SK-N-SH (cell line): ENCODE measurements around the gene NEURL1. TPM values are rescaled to one million over a fixed set of nuclear protein-coding genes. Genes with fewer than 3 reads are reported as not detected.

ENCODE experiments used
- CTCF ChIA-PET: fragments of 300-600, 350-600 bp; formaldehyde crosslinking; extraction: SDS; loops from one replicate; lab custom pipeline; 2021; lab: Yijun Ruan, JAX
- POLR2A ChIA-PET: fragments of 350-600 bp; sonication (Branson Sonifier 250); formaldehyde crosslinking; extraction: SDS; loops from one replicate; lab custom pipeline; 2020; ENCODE audit warnings: antibody characterized with exemption, inconsistent platforms; lab: Yijun Ruan, JAX
- DNase-seq: peaks from one replicate; pipeline ENCODE4 v3.0.0; 2012
- H2AFZ ChIP-seq: fragments of 200-600 bp; sonication (generic); 2 replicates; pipeline ENCODE4 v1.8.1; 2016; ENCODE audit warnings: antibody characterized with exemption, mild to moderate bottlenecking, low read depth
- H3F3A ChIP-seq: fragments of 200-600 bp; sonication (generic); replicated peaks from 2 replicates; pipeline ENCODE3; 2016; ENCODE audit warnings: antibody characterized with exemption, mild to moderate bottlenecking; ENCODE audit not compliant: insufficient read depth
- H3K27ac ChIP-seq, 2 experiments: fragments of 200-500 bp in 1 of 2; fragments of 200-600 bp in 1 of 2; sonication (Bioruptor generic) in 1 of 2; sonication (generic), shearing (Covaris generic) in 1 of 2; 2 replicates each; pipeline versions ENCODE4 v1.5.1 to v1.6.1; 2014 to 2016; ENCODE audit warnings: low read depth in 2 of 2, inconsistent platforms in 1 of 2, low read length in 1 of 2, mild to moderate bottlenecking in 1 of 2, mixed read lengths in 1 of 2
- H3K27me3 ChIP-seq: fragments of 200-600 bp; sonication (generic), shearing (Covaris generic); 2 replicates; pipeline ENCODE4 v1.6.1; 2016; ENCODE audit warnings: mixed run types; ENCODE audit not compliant: insufficient read depth
- H3K36me3 ChIP-seq, 2 experiments: fragments of 200-500 bp in 1 of 2; fragments of 200-600 bp in 1 of 2; sonication (Bioruptor generic) in 1 of 2; sonication (generic) in 1 of 2; replicated peaks in 1 of 2; 2 replicates each; pipeline versions ENCODE3 to v1.5.1; 2014 to 2016; ENCODE audit warnings: low read length in 1 of 2, mild to moderate bottlenecking in 1 of 2; ENCODE audit not compliant: insufficient read depth in 2 of 2, control insufficient read depth in 1 of 2
- H3K4me1 ChIP-seq, 2 experiments: fragments of 200-500 bp in 1 of 2; fragments of 200-600 bp in 1 of 2; sonication (Bioruptor generic) in 1 of 2; sonication (generic), shearing (Covaris generic) in 1 of 2; 2 replicates each; pipeline versions ENCODE4 v1.5.1 to v1.6.1; 2014 to 2016; ENCODE audit warnings: low read depth in 1 of 2, low read length in 1 of 2, mixed run types in 1 of 2; ENCODE audit not compliant: insufficient read depth in 2 of 2, control insufficient read depth in 1 of 2
- H3K4me2 ChIP-seq: fragments of 200-600 bp; sonication (generic), shearing (Covaris generic); 2 replicates; pipeline ENCODE4 v1.6.1; 2017; ENCODE audit warnings: mixed run types
- H3K4me3 ChIP-seq, 2 experiments: fragments of 200-500 bp in 1 of 2; fragments of 200-600 bp in 1 of 2; sonication (Bioruptor generic) in 1 of 2; sonication (generic), shearing (Covaris generic) in 1 of 2; 2 replicates each; pipeline versions ENCODE4 v1.5.1 to v1.8.1; 2014 to 2016; ENCODE audit warnings: low read depth in 2 of 2, inconsistent platforms in 1 of 2, low read length in 1 of 2, mild to moderate bottlenecking in 1 of 2, mixed read lengths in 1 of 2, moderate library complexity in 1 of 2
- H3K79me2 ChIP-seq: fragments of 200-600 bp; sonication (generic); 2 replicates; pipeline ENCODE4 v1.8.1; 2017; ENCODE audit warnings: mild to moderate bottlenecking; ENCODE audit not compliant: insufficient read depth
- H3K9ac ChIP-seq: fragments of 200-600 bp; sonication (generic); 2 replicates; pipeline ENCODE4 v1.6.1; 2017; ENCODE audit warnings: mixed run types
- H3K9me2 ChIP-seq: fragments of 200-600 bp; sonication (generic); 2 replicates; pipeline ENCODE4 v1.6.1; 2017; ENCODE audit warnings: mixed run types
- H3K9me3 ChIP-seq: fragments of 200-600 bp; sonication (generic); 2 replicates; pipeline ENCODE4 v1.6.1; 2017; ENCODE audit warnings: mixed run types, mild to moderate bottlenecking, moderate library complexity
- H4K20me1 ChIP-seq: fragments of 200-600 bp; sonication (generic); 2 replicates; pipeline ENCODE4 v1.6.1; 2017; ENCODE audit warnings: mild to moderate bottlenecking, mixed run types; ENCODE audit not compliant: insufficient read depth
- ELF1 ChIP-seq: IDR thresholded peaks from 2 replicates; pipeline ENCODE4 v1.4.0; 2012
- EP300 ChIP-seq, 2 experiments: IDR thresholded peaks; 2 replicates each; pipeline versions ENCODE4 v1.4.0 to v1.6.1; 2012; ENCODE audit warnings: borderline replicate concordance in 1 of 2, low read depth in 1 of 2, low read length in 1 of 2
- FOSL2 ChIP-seq: IDR thresholded peaks from 2 replicates; pipeline ENCODE4 v1.4.0; 2012; ENCODE audit warnings: low read depth, mild to moderate bottlenecking, moderate library complexity, borderline replicate concordance
- IRF3 ChIP-seq: fragments of 150-350 bp; IDR thresholded peaks from 2 replicates; pipeline ENCODE4 v1.6.1; 2016; ENCODE audit warnings: mild to moderate bottlenecking, low read depth, low read length
- JUND ChIP-seq: IDR thresholded peaks from 2 replicates; pipeline ENCODE4 v1.4.0; 2012
- RAD21 ChIP-seq: IDR thresholded peaks from 2 replicates; pipeline ENCODE4 v1.6.1; 2012; ENCODE audit warnings: mild to moderate bottlenecking, low read length
- RFX5 ChIP-seq: IDR thresholded peaks from 2 replicates; pipeline ENCODE4 v1.6.1; 2012; ENCODE audit warnings: mild to moderate bottlenecking, improper control_type of control experiment, low read length
- USF1 ChIP-seq: IDR thresholded peaks from 2 replicates; pipeline ENCODE4 v1.4.0; 2012; ENCODE audit warnings: low read depth, borderline replicate concordance
- WGBS: methylation state at CpG from one replicate; pipeline ENCODE4 v1.1.6; 2017; ENCODE audit warnings: low lambda C conversion rate; 5-methylcytosine and 5-hydroxymethylcytosine counted together
- polyA plus RNA-seq, 3 experiments: library from polyadenylated mRNA; depleted of rRNA; stranded (reverse); fragments of >200 nt; gene quantifications; 2 replicates each; pipeline ENCODE4 v1.2.3, GENCODE V29; 2012

NEURL1 gene
- polyA plus RNA-seq, 1 of the 3 experiments (the other 2 are of a cell fraction), result 0.05 TPM

- no peak for TF ChIP-seq USF1
- TF ChIP-seq ELF1, result no peak
- no peak for TF ChIP-seq JUND
These were observed 21.5 kb upstream of the NEURL1 start (continued) for GRCh38 chr10:103472005-103472404.

GRCh38 chr10:103473261-103473671 lies 20.2 kb upstream of the NEURL1 start:
- CTCF ChIA-PET, result no interaction called here
- no peaks in the 10 kb centered on the region for H3K9me3 ChIP-seq
- H3K4me3 ChIP-seq, result no peak overlapping the region
- H2AFZ ChIP-seq, result no peak overlapping the region
- no peak for DNase-seq
- H3K27ac ChIP-seq, result no peak overlapping the region
- no peaks in the 10 kb centered on the region for H4K20me1 ChIP-seq
- no peaks in the 10 kb centered on the region for H3K79me2 ChIP-seq
- H3K36me3 ChIP-seq, result no peaks in the 10 kb centered on the region
- peaks cover 0 to 3% of the 10 kb centered on the region in 2 experiments; a peak in 1 of 4 replicates for H3K4me1 ChIP-seq
- whole genome bisulfite sequencing, result 96% methylated on average over 8 of the region's 32 CpGs
- POLR2A ChIA-PET, result no interaction called here
- no peaks in the 10 kb centered on the region for H3K9me2 ChIP-seq
- no peaks in the 10 kb centered on the region for H3K27me3 ChIP-seq
- H3K4me2 ChIP-seq, result no peak overlapping the region
- no peaks in the 10 kb centered on the region for H3F3A ChIP-seq
- no peak overlapping the region for H3K9ac ChIP-seq
- TF ChIP-seq ELF1 (no peak), FOSL2 (no peak), RFX5 (no peak), EP300 (IDR thresholded peaks at IDR 0.05; ENCODE audit: borderline replicate concordance in 1 of 2, low read depth in 1 of 2, low read length in 1 of 2) (no peak), RAD21 (no peak)

- H3F3A ChIP-seq, result no peaks in the 10 kb centered on the region
- CTCF ChIA-PET, result interaction anchor here (1.0 to 4.0 kb wide), 2 partner anchors 11 to 57 kb away, joined by 3 to 34 read pairs; no protein-coding TSS in a partner anchor
- no peaks in the 10 kb centered on the region for H4K20me1 ChIP-seq
- DNase-seq, result no peak
- H3K4me2 ChIP-seq, result no peak overlapping the region
- H3K27ac ChIP-seq, result no peak overlapping the region
- no peaks in the 10 kb centered on the region for H3K9me3 ChIP-seq
- H2AFZ ChIP-seq, result no peak overlapping the region
- H3K9ac ChIP-seq, result no peak overlapping the region
- H3K9me2 ChIP-seq, result no peaks in the 10 kb centered on the region
- no peaks in the 10 kb centered on the region for H3K27me3 ChIP-seq
- H3K36me3 ChIP-seq, result no peaks in the 10 kb centered on the region
- peaks cover 0 to 3% of the 10 kb centered on the region in 2 experiments; a peak in 1 of 4 replicates for H3K4me1 ChIP-seq
- 64% methylated on average over 3 of the region's 3 CpGs for WGBS
- TF ChIP-seq IRF3, result no peak
- TF ChIP-seq, all 33 proteins: peak for 0
- no peak overlapping the region for H3K4me3 ChIP-seq
- no peaks in the 10 kb centered on the region for H3K79me2 ChIP-seq
- POLR2A ChIA-PET, result interaction anchor here (0.7 kb wide), 1 partner anchor 46 kb away, joined by 3 read pairs; no protein-coding TSS in a partner anchor
These were observed 19.4 kb upstream of the NEURL1 start for GRCh38 chr10:103474077-103474476.
